ENCODE measurements around the gene ZNF282.

The ZNF282 gene

DNA sequence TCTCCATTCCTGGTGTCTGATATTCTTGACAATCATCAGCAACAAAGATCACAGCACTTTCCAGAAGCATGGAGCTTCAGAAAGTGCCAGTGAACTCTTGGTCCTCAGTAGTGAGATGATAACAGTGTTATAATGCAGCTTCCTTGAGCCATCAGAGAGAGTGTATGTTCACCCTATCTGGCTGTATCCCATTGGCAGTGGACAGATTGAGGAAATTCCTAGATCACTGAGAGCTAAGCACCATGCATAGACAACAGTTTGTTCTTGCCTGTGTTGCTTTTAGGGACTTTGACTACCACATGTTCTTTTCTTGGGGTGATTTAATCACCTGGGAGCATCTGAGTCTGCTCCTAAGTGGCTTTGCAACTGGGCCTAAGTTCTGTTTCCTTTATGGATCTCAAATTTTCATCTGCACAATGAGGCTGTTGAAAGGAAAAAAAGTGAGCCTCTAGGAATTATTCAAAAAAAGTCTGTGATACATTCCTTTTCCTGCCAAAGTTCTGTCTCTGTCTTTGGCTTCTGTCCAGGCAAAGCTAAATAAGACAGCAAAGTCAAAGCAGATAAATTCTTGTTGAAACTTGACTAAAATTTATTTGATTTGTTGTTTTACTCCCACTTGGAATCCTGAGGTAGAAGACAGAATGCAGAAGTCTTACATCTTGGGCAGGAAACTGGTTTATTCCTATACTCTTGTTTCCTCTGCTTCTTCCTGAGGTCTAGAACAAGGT, 14.5 kb upstream of the ZNF282 start:
- Mint-ChIP-seq H3K4me3 (no peak overlapping the region), H3K36me3 (peaks cover 19% of the 10 kb centered on the region), H3K27ac (no peak overlapping the region), H3K4me1 (no peaks in the 10 kb centered on the region), H3K27me3 (no peaks in the 10 kb centered on the region), H3K9me3 (no peaks in the 10 kb centered on the region)

DNA sequence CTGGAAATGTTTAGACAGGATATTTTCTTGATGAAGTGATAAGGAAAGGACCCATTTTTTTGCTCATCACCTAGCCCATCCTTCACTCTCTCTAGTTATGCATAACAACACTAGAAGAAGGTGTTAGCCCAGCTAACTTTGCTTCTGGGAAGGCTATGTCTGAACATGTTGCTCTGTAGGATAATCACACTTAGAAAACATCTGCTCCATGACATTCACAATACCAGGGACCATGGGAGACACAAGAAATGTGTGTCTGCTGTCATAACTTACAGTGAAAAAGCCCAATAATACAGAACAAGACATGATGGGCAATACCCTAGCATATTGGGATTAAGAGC, 13.9 kb upstream of the ZNF282 start:
- no peaks in the 10 kb centered on the region for H3K4me1 Mint-ChIP-seq
- H3K4me3 Mint-ChIP-seq, result no peak overlapping the region
- no peaks in the 10 kb centered on the region for H3K27me3 Mint-ChIP-seq
- H3K9me3 Mint-ChIP-seq, result no peaks in the 10 kb centered on the region
- no peak overlapping the region for H3K27ac Mint-ChIP-seq
- peaks cover 18% of the 10 kb centered on the region for H3K36me3 Mint-ChIP-seq

DNA sequence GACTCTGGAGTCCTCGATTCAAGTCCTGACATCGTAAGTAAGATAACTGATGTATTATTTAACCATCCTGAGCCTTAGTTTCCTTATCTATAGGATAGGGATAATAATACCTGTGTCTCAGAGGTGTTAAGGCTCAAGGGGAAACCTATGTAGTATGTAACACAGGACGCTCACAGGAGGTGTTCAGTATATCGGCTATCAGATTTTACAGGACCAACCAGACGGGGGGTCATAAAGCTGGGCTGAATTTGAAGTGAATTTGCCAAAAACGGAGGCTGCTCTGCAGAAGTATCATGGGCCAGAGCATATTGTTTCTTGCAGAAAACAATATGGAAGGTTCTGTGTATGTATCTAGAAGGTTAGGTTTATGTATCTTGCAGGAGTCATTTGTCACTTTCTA, 11.1 kb upstream of the ZNF282 start:
- no peaks in the 10 kb centered on the region for H3K27me3 Mint-ChIP-seq
- no peaks in the 10 kb centered on the region for H3K9me3 Mint-ChIP-seq
- H3K36me3 Mint-ChIP-seq, result peaks cover 4% of the 10 kb centered on the region
- H3K27ac Mint-ChIP-seq, result no peak overlapping the region
- peaks cover 4% of the 10 kb centered on the region for H3K4me1 Mint-ChIP-seq
- no peak overlapping the region for H3K4me3 Mint-ChIP-seq

DNA sequence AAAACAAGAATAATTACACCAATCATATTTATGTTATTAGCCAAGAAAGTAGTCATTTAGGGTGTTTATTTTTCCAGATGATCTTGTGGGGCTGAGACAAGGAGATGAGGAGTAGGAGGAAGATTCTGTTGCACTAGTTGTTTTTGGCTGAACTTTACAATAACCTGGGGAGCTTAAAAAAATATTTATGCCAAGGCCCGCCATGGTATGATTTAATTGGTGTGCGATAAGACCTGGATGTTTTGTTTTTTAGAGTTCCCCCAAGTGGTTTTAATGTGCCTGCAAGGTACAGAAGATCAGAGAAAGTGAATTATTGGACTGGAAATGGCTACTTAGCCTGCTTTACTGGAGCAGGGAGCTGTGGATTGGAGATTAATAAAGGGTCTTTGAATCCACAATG, 7.1 kb upstream of the ZNF282 start:
- H3K4me1 Mint-ChIP-seq, result peaks cover 20% of the 10 kb centered on the region

DNA sequence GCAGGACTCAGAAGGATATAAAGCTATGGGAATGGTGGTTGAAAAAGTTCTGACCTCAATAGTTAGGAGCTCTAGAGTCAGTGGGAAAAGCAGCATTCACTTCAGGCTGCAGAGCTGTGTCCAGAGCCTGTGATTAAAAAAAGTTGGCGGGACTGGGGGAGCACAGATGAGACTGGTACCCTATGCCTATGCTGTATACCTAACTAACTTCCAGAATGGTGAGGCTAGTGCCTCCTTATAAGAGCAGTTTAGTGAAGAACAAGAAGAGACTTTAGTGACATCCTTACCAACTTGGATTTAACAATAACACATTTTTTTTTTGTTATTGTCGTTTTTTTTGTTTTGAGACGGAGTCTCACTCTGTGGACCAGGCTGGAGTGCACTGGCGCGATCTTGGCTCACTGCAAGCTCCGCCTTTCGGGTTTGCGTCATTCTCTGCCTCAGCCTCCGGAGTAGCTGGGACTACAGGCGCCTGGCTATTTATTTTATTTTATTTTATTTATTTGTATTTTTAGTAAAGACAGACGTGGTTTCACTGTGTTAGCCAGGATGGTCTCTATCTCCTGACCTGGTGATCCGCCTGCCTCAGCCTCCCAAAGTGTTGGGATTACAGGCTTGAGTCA, 6.6 kb upstream of the ZNF282 start:
- no peaks in the 10 kb centered on the region for H3K9me3 Mint-ChIP-seq
- H3K4me3 Mint-ChIP-seq, result peak overlapping the region; percentile 11
- H3K4me1 Mint-ChIP-seq, result peaks cover 20% of the 10 kb centered on the region
- H3K27ac Mint-ChIP-seq, result peak overlapping the region; percentile 35
- no peaks in the 10 kb centered on the region for H3K27me3 Mint-ChIP-seq
- H3K36me3 Mint-ChIP-seq, result no peaks in the 10 kb centered on the region

More for the DNA sequence above, 7.1 kb upstream of the ZNF282 start:
- H3K27ac Mint-ChIP-seq, result no peak overlapping the region
- no peaks in the 10 kb centered on the region for H3K36me3 Mint-ChIP-seq
- H3K27me3 Mint-ChIP-seq, result no peaks in the 10 kb centered on the region
- peak overlapping the region; percentile 11 for H3K4me3 Mint-ChIP-seq
- H3K9me3 Mint-ChIP-seq, result no peaks in the 10 kb centered on the region

DNA sequence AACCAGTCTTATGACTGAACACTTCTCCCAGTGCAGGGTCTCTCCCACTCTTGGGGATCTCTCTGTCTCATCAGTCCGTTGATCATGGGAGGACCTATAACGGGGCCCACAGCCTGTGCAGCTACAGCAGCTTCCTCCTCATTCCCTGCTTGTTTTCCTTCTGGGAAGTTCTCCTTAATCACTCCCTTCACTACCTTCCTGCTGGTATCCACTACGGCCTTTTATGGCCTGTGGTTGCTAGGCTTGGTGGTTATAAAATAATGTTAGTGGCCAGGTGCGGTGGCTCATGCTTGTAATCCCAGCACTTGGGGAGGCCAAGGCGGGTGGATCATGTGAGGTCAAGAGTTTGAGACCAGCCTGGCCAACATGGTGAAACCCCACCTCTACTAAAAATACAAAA, 3.5 kb upstream of the ZNF282 start:
- H3K9me3 Mint-ChIP-seq, result no peaks in the 10 kb centered on the region
- no peak overlapping the region for H3K27ac Mint-ChIP-seq
- no peaks in the 10 kb centered on the region for H3K27me3 Mint-ChIP-seq
- peaks cover 30% of the 10 kb centered on the region for H3K4me1 Mint-ChIP-seq
- peak overlapping the region; percentile 91 for H3K4me3 Mint-ChIP-seq
- no peaks in the 10 kb centered on the region for H3K36me3 Mint-ChIP-seq

DNA sequence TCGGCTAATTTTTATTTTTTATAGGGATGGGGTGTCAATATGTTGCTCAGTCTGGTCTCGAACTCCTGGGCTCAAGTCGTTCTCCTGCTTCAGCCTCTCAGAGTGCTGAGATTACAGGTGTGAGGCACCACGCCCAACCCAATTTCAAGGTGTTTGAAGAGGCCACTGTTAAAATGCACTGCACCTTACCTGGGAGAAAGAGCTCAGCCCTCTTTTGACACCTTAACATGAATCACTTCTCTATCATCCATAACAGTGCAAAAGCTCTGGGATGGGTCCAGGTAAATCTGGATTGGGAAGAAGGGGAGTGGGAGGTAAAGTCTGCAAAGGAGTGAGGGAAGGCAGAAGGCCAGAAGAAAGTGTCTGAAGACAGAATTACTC, 557 bp upstream of the ZNF282 start:
- peaks cover 10% of the 10 kb centered on the region for H3K36me3 Mint-ChIP-seq
- H3K4me3 Mint-ChIP-seq, result peak overlapping the region; percentile 83
- peaks cover 46% of the 10 kb centered on the region for H3K4me1 Mint-ChIP-seq
- H3K9me3 Mint-ChIP-seq, result no peaks in the 10 kb centered on the region
- H3K27ac Mint-ChIP-seq, result peak overlapping the region; percentile 94
- H3K27me3 Mint-ChIP-seq, result no peaks in the 10 kb centered on the region

DNA sequence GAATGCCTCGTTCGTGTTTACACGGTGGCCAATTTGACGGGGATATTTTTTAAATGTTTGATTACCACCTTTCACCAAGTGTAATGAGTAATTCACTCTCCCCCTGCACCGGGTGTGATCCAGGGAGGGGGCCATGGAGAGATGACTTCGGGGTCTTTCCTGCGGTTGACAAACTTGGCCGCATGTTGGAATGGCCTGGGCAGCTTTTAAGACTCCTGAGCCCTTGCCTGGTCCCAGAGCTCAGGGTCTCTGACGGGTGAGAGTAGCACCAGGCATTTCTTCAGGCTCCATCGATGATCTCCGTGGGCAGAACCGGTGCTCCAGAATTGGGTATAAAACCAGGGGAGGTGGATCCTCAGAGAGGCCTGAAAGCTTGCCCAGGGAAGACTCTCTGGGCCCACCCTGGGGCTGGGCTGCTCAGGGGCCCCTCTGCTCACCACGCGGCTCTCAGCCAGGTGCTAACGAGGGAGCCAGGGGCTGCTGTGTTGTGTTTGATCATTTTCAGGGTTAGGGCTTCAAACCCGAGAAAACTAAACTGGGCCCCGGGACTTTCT, 882 bp downstream of the ZNF282 start:
- Mint-ChIP-seq H3K36me3 (peaks cover 19% of the 10 kb centered on the region), H3K4me1 (peaks cover 51% of the 10 kb centered on the region), H3K9me3 (no peaks in the 10 kb centered on the region), H3K27me3 (no peaks in the 10 kb centered on the region), H3K4me3 (peak overlapping the region; percentile 93), H3K27ac (peak overlapping the region; percentile 90)

DNA sequence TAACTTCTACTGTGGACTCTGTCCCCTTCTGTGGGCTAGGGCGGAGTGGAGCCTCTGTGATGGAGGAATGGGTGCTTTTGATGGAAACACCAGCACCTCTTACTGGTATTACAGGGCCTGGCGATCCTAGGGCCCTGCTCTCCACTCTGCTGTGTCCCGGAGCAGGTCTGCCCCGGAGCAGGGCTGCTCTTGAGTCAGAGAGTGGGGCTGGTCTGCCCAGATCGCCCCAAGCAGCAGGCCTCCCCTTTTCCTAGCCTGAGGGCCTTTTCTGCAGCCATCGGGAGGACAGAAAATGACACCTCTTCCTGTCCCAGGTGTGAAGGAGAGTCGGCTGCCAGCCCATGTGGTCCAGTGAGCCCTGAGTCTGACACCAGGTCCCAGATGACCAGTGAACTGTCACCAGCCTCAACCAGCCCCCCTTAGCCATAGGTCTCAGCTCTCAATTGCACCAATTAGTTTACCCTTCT, 1.4 kb downstream of the ZNF282 start:
- H3K27me3 Mint-ChIP-seq, result no peaks in the 10 kb centered on the region
- H3K4me1 Mint-ChIP-seq, result peaks cover 46% of the 10 kb centered on the region
- peaks cover 20% of the 10 kb centered on the region for H3K36me3 Mint-ChIP-seq
- no peaks in the 10 kb centered on the region for H3K9me3 Mint-ChIP-seq
- peak overlapping the region; percentile 90 for H3K27ac Mint-ChIP-seq
- H3K4me3 Mint-ChIP-seq, result peak overlapping the region; percentile 93

DNA sequence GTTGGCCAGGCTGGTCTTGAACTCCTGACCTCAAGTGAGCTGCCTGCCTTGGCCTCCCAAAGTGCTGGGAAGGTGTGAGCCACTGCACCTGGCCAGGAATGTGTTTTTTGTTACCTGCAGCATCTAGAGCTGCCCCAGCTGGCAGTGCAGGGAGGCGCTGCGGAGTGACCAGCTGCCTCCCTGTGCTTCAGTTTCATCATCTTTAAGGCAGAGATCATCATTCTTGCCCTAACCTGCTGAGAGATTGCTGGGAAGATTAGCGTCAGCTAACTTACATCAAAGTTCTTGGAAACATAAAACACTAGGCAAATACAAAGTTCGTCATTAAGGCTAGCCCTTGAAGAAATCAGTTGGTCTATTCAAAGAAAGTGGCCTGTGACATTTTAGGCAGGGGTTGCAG, 2.3 kb downstream of the ZNF282 start:
- Mint-ChIP-seq H3K27me3 (no peaks in the 10 kb centered on the region), H3K4me1 (peaks cover 43% of the 10 kb centered on the region), H3K27ac (no peak overlapping the region), H3K36me3 (peaks cover 20% of the 10 kb centered on the region), H3K9me3 (no peaks in the 10 kb centered on the region), H3K4me3 (peak overlapping the region; percentile 93)

DNA sequence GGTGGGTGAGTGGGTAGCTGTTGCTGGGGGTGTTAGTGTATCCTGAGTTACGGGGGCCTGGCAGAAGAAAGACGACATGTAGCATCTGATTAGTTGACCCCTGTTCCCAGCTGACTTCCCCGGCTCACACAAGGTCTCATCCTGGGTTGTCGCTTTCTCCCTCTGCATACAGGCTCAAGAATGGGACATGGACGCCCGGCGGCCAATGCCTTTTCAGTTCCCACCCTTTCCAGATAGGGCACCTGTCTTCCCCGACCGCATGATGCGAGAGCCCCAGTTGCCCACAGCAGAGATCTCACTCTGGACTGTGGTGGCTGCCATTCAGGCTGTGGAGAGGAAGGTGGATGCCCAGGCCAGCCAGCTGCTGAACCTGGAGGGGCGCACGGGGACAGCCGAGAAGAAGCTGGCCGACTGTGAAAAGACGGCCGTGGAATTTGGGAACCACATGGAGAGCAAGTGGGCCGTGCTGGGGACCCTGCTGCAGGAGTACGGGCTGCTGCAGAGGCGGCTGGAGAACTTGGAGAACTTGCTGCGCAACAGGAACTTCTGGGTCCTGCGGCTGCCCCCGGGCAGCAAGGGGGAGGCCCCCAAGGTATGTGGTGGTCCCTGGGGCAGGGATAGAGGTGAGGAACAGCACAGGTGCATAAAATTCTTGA, 2.9 kb downstream of the ZNF282 start:
- H3K27me3 Mint-ChIP-seq, result no peaks in the 10 kb centered on the region
- H3K4me1 Mint-ChIP-seq, result peaks cover 43% of the 10 kb centered on the region
- no peak overlapping the region for H3K27ac Mint-ChIP-seq
- H3K4me3 Mint-ChIP-seq, result no peak overlapping the region
- peaks cover 23% of the 10 kb centered on the region for H3K36me3 Mint-ChIP-seq
- H3K9me3 Mint-ChIP-seq, result no peaks in the 10 kb centered on the region

DNA sequence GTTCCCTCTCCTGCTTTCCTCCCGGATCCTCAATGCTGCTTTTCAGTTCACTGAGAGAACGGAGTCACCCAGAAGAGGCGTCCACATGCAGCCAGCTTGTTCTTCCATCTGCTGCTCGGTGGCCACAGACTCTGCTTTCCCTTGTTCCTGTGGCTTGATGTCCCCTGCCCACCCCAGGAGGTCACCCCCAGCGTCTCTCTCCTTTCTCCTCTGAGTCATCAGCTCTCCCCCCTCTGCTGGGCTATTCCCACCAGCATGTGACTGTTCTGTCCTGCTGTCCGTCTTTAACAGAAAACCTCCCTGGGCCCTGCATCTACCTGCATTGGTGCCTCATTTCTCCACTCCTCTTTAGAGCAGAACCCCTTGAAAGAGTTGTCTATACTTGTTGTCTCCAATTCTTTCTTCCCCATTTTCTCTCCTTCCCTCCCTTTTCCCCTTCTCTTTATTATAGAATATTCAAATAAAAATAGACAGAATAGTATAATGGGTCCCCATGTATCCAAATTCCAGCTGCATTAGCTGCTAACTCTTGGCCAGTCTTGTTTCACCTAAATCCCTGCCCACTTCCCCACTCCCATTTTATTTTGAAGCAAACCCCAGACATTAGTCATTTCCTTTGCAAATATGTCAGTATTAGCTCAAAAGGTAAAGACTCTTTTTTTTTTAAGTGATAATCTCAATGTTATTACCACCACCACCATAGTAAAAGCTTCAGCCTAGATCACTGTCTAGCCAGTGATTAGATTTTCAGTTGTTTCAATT, 4.1 kb downstream of the ZNF282 start:
- Mint-ChIP-seq H3K4me3 (no peak overlapping the region), H3K27ac (peak overlapping the region; percentile 37), H3K9me3 (no peaks in the 10 kb centered on the region), H3K4me1 (peaks cover 51% of the 10 kb centered on the region), H3K36me3 (peaks cover 27% of the 10 kb centered on the region), H3K27me3 (no peaks in the 10 kb centered on the region)

DNA sequence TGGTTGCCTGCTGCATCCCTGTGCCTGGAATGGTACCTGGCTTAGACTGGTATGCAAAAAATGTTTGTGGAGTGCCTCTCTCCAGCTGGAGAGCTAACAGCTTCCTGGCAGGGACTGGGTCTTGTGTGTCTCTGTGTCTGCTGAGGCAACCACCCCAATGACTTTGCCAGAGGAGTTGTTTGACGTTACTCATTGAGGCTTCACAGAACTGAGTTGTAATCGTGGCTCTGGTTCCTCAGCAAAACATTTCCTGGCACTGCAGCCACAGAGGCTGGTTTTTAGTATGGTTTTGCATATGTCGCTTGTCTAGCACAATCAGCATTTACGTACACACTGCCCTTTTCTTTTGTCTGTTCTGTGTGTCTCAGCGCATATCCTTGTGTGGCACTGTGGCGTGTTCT, 7.5 kb downstream of the ZNF282 start:
- no peak overlapping the region for H3K4me3 Mint-ChIP-seq
- H3K36me3 Mint-ChIP-seq, result peaks cover 31% of the 10 kb centered on the region
- no peaks in the 10 kb centered on the region for H3K9me3 Mint-ChIP-seq
- no peak overlapping the region for H3K27ac Mint-ChIP-seq
- peaks cover 37% of the 10 kb centered on the region for H3K4me1 Mint-ChIP-seq
- no peaks in the 10 kb centered on the region for H3K27me3 Mint-ChIP-seq

DNA sequence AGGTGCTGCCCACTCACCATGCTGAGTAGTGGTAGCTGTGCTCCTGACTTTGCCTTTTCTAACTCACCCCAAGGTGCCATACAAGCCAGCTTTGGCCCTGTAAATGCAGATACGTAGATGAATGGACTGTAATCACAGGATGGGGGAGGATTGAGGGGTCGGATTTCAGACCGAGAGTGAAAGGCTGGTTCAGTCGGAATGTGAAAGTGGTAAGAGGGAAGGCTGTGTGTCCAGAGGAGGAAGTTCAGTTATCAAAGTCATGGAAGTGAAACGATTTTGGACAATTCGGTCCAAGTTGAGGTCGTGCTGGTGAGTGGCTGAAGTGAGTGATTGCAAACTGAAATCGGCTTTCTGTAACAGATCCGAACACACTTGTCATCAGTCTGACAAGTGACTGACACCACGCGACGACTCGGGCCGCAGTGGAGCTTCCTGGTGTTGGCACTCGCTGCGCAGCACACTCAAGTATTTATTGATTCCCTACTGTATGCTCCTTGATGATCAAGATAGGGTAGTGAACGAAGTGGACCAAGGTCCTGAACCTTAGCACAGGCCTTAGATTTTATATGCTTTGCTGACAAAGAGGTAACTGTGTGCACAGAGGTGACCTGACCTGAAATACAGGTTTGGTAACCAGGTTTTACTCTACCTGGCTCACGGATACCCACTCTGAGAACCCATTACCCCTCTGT, 10.5 kb downstream of the ZNF282 start:
- Mint-ChIP-seq H3K27me3 (no peaks in the 10 kb centered on the region), H3K9me3 (no peaks in the 10 kb centered on the region), H3K27ac (no peak overlapping the region), H3K4me3 (no peak overlapping the region), H3K4me1 (peaks cover 25% of the 10 kb centered on the region), H3K36me3 (peaks cover 21% of the 10 kb centered on the region)
